Right lung (tissue), 5 donors: ENCODE measurements around the gene PAX6. TPM values are rescaled to one million over a fixed set of nuclear protein-coding genes. Genes with fewer than 3 reads are reported as not detected.

Experiments used
- DNase-seq, 2 donors: peaks; one replicate each; pipeline ENCODE4 v3.0.0-alpha.2; 2013
- polyA plus RNA-seq, 5 donors: library from polyadenylated mRNA; unstranded; fragments of 120-200 nt; gene quantifications; one replicate each; pipeline versions ENCODE4 v1.2.1 to v1.2.3, GENCODE V29; 2013; ENCODE audit warnings: inconsistent platforms in 1 of 5, low replicate concordance in 1 of 5; ENCODE audit not compliant: insufficient read length in 5 of 5, insufficient read depth in 1 of 5

Gene PAX6
- polyA plus RNA-seq, 5 donors, result 0.13 to 0.22 (median 0.16) TPM; not detected in 1

- no peak for DNase-seq
These were observed 1.6 kb downstream of the PAX6 start for GRCh38 chr11:31809541-31809856.

- no peak for DNase-seq
These were observed 2.2 kb downstream of the PAX6 start for GRCh38 chr11:31808721-31809540.

GRCh38 chr11:31807799-31808667 is 3.1 kb downstream of the PAX6 start:
- no peak for DNase-seq

- DNase-seq, result no peak
These were observed 4.0 kb downstream of the PAX6 start for GRCh38 chr11:31806928-31807798.

GRCh38 chr11:31806186-31806927 is 4.8 kb downstream of the PAX6 start:
- DNase-seq, result no peak

- no peak for DNase-seq
These were observed 5.4 kb downstream of the PAX6 start for GRCh38 chr11:31805629-31806185.

- no peak for DNase-seq
These were observed 6.0 kb downstream of the PAX6 start for GRCh38 chr11:31805037-31805628.

- no peak for DNase-seq
These were observed 6.6 kb downstream of the PAX6 start for GRCh38 chr11:31804312-31805036.

- DNase-seq, result no peak
These were observed 7.3 kb downstream of the PAX6 start for GRCh38 chr11:31803813-31804311.

GRCh38 chr11:31802990-31803812 is 7.9 kb downstream of the PAX6 start:
- no peak for DNase-seq

GRCh38 chr11:31802609-31802989 is 8.5 kb downstream of the PAX6 start:
- no peak for DNase-seq

- no peak for DNase-seq
These were observed 9.0 kb downstream of the PAX6 start for GRCh38 chr11:31802000-31802551.

- no peak for DNase-seq
These were observed 9.8 kb downstream of the PAX6 start for GRCh38 chr11:31801298-31801702.

- no peak for DNase-seq
These were observed 10.5 kb downstream of the PAX6 start for GRCh38 chr11:31800398-31801265.

- DNase-seq, result no peak
These were observed 11.4 kb downstream of the PAX6 start for GRCh38 chr11:31799435-31800397.
